ENCODE measurements around the gene TRIM45.
"Not testable (repeated sequence)": the region's sequence is repeated elsewhere in the genome, so short reads cannot be mapped to it uniquely, and the experiment has no call there.

Gene TRIM45

GRCh38 chr1:117130526-117130925 lies 9.0 kb upstream of the TRIM45 start:
- no peak for DNase-seq (ENCODE audit: low spot score)

DNA sequence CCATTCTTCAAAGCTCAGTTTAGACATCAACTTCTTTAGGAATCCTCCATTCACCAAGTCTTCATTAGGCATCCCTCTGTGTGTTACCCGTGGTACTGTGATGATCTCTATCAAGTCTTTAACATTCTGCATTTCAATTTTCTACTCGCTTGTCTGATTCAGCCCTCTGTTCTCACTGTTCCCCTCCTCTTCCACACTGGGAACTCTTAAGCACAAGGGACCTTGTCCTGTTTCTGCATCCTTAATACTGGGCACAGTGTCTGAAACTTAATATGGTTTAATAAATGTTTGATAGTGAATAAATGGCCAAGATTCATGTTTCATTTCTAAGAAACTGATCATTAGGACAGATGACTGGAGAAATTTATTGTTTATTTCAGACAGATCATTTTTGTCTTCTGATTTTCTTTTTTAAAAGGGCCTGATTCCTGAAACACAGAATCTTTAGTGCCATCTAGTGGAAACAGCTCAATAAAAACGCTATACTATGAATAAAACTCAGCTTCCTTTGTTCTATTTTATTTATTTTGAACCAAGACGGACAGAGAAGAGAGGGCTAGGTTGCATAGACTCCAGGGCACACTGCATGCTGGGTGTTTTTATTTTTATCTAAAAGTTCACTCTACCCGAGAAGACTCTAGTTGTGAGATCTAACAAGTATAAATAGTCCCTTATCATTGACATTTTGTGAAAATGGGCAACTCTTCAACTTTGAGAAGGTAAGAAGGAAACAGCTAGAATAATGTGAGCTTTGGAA lies 7.0 kb upstream of the TRIM45 start:
- peak; percentile 56 for DNase-seq (ENCODE audit: low spot score)

- peak; percentile 16 for DNase-seq (ENCODE audit: low spot score)
Measured at GRCh38 chr1:117127795-117128194, 6.2 kb upstream of the TRIM45 start.

- no peak for DNase-seq (ENCODE audit: low spot score)
Measured at GRCh38 chr1:117124661-117125060, 3.1 kb upstream of the TRIM45 start.

DNA sequence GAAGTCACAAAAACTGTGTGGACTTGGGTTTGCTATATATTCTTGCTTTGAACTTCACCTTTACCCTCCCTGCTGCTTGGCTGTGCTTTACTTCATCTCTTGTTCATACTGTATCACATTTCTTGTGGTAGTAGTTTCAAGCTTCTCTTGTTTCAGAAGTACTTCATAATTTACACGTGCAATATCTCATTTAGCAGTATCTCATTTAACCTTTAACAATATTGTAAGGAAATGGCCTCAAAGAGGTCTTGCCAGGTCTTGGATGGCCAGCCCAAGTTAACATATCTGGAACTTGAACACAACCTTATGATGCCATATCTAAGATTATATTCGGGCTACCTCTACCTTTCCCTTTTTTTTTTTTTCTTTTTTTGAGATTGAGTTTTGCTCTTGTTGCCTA lies 1.7 kb upstream of the TRIM45 start:
- DNase-seq (ENCODE audit: low spot score): no peak

DNA sequence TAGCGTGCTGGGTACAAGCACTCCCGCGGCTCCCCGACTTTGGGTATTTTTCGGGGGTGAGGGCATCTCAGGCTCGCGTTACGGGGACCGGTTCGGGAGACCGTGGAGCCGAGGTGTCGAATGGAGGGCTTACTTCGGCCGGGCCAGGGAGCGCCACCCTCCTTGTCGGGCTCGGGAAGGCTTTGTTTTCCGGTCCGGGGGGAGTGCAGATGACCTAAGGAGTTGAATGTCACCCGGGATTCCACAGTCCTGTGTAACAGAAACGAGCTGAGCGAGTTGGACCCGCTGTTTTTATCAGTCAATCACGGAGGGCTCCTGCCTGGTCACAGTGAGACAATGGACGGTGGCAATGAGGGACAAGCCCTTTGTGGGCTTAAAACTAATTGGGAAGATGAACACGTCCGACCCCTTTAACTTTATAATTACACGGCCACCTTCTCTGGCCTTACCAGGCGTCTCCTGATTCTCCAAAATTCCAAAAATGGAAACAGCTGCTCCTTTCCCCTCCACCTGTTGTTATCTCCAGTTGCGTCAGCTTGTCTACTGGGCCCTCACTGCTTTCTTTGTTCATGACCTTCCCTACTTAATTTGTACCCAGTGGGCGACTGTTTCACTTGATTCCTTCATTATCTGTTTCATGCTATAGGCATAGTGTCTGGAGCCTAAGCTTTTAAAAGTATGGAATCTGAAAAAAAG lies 929 bp upstream of the TRIM45 start:
- DNase-seq (ENCODE audit: low spot score): no peak

- DNase-seq (ENCODE audit: low spot score): no peak
Measured at GRCh38 chr1:117120774-117121588, 568 bp downstream of the TRIM45 start.

DNA sequence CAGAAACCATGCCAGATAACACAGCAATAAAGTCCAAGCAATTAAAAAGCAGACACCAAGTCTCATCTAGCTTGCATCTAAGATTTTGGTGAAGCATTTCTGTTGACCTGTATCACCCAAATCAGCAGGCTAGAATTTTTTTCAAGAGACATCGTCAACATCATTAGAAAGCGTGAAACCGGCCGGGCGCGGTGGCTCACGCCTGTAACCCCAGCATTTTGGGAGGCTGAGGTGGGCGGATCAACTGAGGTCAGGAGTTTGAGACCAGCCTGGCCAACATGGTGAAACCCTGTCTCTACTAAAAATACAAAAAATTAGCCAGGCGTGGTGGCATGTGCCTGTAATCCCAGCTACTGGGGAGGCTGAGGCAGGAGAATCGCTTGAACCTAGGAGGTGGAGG lies 2.4 kb downstream of the TRIM45 start:
- DNase-seq (ENCODE audit: low spot score): not testable (repeated sequence)

- no peak for DNase-seq (ENCODE audit: low spot score)
Measured at GRCh38 chr1:117118137-117118536, 3.4 kb downstream of the TRIM45 start.

DNA sequence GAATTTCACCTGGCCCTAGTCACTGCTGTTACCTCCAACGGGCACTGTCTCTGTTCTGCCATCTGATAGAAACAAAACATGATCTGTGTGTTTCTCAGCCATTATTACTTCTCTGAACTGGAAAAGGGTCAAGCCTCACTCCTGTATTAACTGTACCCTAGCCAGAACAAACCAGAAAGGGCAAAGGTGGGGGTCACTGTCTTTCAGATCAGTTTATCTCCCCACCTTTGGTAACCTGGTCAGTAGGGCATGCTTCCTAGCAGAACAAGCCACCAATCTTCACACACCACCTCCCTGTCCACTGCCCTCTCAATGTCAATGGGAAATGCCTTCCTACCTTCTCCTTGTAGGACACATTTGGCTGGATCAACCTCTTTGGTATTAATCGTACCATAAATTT lies 3.9 kb downstream of the TRIM45 start:
- no peak for DNase-seq (ENCODE audit: low spot score)

- no peak for DNase-seq (ENCODE audit: low spot score)
Measured at GRCh38 chr1:117116784-117117130, 4.8 kb downstream of the TRIM45 start.

GRCh38 chr1:117116090-117116783 lies 5.3 kb downstream of the TRIM45 start:
- no peak for DNase-seq (ENCODE audit: low spot score)

DNA sequence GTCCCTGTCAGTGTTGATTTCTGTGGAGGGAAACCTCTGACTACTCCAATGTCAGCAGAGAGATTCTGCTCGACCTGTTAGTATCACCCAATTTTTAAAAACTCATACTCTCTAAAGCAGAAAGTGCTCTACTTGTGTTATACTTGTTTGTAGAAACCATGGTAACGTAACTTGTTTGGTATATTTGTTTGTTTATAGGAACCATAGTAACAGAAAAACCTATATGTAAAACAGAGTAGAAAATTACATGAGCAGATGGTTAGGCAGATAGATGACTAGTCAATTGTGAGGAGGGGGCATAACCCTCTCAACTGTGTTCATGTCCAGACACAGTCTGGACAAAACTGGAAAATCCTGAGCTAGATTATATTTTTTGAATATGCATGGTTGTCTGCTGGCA lies 6.7 kb downstream of the TRIM45 start:
- DNase-seq (ENCODE audit: low spot score): no peak

DNA sequence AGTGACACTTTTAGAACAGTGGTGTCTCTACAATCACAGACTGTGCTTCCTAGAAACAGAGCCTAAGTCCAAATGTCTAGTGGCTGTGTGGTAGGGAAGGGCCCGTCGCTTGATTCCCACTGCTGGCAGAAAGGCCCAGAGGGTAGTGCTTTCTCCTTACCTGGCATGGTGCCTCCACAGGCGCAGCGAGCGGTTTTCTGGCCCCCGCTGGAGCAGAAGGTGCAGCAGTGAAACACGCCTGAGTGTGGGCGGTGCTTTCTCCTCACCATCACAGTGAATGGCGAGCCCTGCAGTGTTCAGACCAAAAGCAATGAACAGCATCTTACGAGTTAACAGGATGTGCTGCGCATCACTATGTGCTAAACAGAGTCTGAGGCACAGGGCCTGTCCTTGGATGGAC lies 8.3 kb downstream of the TRIM45 start:
- DNase-seq (ENCODE audit: low spot score): no peak

- DNase-seq (ENCODE audit: low spot score): no peak
Measured at GRCh38 chr1:117112047-117112717, 9.4 kb downstream of the TRIM45 start.

GRCh38 chr1:117110774-117111173 lies 10.8 kb downstream of the TRIM45 start:
- no peak for DNase-seq (ENCODE audit: low spot score)

DNA sequence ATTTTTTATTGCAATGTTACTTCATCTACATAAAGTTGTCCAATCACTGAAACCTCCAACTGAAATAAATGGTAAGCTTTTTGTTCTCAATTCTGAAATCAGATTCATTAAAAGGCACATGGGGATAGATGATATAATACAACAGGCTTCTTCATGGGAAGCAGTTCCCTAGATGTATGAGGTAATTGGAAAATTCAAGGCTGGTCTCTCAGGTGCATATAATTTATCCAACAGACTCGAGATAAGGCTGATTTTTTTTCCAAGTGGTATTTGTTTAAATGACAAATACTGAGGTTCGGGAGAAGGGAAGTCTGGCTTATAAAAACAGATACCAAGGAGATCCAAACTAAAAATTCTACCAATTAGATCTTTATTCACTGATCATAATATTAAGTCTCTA lies 14.2 kb downstream of the TRIM45 start:
- no peak for DNase-seq (ENCODE audit: low spot score)

GRCh38 chr1:117106478-117106877 lies 15.1 kb downstream of the TRIM45 start:
- DNase-seq (ENCODE audit: low spot score): no peak

GRCh38 chr1:117105722-117106121 lies 15.8 kb downstream of the TRIM45 start:
- no peak for DNase-seq (ENCODE audit: low spot score)

- peak; percentile 17 for DNase-seq (ENCODE audit: low spot score)
Measured at GRCh38 chr1:117104986-117105385, 16.6 kb downstream of the TRIM45 start.

DNA sequence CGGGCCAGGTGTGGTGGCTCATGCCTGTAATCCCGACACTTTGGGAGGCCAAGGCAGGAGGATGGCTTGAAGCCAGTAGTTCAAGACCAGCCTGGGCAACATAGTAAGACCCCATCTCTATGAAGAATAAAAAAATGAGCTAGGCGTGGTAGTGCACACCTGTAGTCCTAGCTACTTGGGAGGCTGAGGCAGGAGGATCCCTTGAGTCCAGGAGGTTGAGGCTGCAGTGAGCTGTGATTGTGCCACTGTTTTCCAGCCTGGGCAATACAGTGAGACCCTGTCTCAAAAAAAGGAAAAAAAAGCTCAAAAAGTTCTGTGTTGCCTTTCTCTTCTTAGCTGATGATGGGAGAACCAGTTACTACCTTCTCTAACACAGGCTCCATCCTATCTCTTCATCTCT lies 19.7 kb downstream of the TRIM45 start:
- not testable (repeated sequence) for DNase-seq (ENCODE audit: low spot score)

GRCh38 chr1:117101334-117101733 lies 20.2 kb downstream of the TRIM45 start:
- DNase-seq (ENCODE audit: low spot score): no peak
